GM12801 (cell line): ENCODE measurements around the gene KCNQ1.

Experiments
- TF ChIP-seq, protein P1 (sequence below): IDR thresholded peaks from one replicate; pipeline ENCODE4 v1.5.1; 2011; ENCODE audit warnings: control low read depth; ENCODE audit not compliant: insufficient read length; ENCODE audit errors: extremely low read depth

Gene KCNQ1

DNA sequence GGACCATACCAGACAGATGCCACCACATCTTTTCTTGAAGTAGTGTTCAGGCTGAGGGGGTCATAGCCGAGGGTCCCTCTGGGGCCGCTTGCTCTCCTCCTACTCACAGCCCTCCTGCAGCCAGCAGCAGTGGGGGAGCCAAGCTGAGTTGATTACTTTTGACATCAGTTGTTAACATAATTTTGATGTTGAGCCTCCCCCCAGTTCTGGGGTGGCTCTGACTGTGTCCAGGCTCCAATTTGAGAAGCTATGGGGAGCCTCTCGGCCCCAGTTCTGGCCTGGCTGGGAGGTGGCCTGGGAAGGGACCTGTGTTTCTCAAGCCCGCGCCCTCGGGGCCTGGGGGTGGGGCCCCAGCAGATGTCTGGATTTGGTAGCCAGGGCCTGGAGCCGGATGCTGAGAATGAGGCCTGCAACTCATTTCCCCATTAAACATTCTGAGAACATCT is 207.0 kb downstream of the KCNQ1 start:
- TF ChIP-seq, protein P1, sequence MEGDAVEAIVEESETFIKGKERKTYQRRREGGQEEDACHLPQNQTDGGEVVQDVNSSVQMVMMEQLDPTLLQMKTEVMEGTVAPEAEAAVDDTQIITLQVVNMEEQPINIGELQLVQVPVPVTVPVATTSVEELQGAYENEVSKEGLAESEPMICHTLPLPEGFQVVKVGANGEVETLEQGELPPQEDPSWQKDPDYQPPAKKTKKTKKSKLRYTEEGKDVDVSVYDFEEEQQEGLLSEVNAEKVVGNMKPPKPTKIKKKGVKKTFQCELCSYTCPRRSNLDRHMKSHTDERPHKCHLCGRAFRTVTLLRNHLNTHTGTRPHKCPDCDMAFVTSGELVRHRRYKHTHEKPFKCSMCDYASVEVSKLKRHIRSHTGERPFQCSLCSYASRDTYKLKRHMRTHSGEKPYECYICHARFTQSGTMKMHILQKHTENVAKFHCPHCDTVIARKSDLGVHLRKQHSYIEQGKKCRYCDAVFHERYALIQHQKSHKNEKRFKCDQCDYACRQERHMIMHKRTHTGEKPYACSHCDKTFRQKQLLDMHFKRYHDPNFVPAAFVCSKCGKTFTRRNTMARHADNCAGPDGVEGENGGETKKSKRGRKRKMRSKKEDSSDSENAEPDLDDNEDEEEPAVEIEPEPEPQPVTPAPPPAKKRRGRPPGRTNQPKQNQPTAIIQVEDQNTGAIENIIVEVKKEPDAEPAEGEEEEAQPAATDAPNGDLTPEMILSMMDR: no peak

DNA sequence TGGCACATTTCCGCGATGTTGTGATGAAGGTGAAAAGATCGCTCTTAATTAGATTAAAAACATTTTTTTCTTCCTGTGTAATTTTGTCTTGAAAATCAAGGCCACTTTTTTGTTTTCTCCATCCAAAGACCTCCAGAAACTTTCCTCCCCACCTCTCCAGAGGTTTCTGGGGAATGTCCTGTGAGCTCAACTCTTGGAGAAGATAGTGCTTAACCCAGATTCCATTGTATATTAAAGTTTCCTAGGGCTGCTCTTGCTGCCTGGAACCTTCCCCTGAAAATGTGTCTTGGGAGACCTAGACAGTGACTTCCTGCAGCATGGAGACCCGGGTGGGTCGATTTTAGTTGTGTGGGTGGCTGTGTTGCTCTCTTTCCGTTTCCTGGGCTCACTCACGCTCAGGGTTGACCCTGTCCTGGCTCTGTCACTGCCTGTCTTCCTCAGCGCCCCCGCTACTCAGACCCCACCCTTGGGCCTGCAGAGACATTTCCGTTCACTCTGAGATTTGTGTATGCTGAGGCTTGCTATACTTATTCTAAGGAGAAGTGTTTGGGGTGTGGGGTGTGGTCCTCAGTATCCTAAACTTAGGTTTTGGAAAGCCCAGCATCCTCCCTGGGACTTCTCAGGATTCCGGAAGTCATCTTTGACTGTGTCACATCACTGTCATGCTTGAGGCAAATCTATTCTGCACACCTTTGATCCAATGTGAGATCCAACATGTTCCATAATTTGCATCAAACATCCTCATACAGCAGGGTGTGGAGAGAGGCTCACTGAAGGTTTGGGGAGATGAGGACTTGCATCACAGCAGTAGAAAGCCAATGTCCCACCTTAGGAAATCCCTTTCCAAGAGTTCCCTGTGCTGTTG is 207.8 kb downstream of the KCNQ1 start:
- TF ChIP-seq, protein P1: no peak

DNA sequence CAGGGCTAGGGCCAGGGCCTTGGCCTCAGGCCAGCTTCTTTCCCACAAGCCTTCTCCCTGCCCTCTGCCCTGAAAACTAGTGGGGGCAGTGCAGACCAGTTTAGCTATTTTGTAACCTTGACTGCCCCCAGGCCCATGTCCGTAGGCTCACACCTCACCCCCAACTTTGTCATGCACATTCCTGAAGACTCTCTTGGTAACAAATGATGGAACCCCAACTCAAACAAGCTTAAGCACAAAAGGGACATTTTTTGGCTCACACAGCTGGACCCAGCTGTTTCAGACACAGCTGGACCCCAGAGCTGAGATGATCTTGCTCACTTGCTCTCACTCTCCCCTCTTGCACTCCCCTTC is 208.4 kb downstream of the KCNQ1 start:
- TF ChIP-seq, protein P1: no peak

DNA sequence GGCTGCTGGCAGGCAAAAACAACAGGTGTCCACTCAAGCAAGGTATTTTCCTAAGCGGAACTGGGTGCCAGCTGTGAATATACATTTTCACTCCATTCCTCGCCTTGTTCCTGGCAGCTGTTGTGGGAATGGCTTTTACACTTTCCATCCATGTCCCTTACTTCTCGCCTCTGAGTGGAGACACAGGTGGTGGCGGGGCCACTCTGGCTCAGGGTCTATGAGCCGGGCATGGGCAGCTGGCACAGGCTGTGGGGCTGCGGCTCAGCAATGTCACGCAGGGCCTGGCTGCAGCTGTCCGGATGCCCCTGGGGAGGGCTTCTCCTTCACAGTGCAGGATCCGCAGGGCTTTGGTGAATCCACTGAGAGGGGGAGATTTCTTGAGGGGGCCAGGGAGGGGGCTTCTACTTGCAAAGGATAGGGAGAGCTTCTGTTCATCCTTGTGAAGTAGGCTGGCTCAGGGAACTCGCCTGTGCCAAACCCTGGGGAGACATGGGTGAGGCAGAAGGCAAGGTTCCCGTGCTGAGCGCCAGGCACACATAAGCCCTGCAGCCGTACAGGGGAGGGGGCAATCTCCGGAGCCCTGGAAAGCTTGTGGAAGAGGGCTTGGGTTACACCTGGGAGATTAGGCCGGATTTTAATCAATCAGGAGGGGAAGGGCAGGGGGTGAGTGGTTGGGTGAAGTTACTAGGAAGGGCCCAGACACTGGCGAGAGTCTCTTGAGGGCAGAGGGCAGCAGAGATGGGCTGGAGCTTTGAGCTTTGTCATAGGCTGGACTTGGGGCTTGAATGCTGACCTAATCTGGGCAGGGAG is 209.3 kb downstream of the KCNQ1 start:
- TF ChIP-seq, protein P1: no peak

DNA sequence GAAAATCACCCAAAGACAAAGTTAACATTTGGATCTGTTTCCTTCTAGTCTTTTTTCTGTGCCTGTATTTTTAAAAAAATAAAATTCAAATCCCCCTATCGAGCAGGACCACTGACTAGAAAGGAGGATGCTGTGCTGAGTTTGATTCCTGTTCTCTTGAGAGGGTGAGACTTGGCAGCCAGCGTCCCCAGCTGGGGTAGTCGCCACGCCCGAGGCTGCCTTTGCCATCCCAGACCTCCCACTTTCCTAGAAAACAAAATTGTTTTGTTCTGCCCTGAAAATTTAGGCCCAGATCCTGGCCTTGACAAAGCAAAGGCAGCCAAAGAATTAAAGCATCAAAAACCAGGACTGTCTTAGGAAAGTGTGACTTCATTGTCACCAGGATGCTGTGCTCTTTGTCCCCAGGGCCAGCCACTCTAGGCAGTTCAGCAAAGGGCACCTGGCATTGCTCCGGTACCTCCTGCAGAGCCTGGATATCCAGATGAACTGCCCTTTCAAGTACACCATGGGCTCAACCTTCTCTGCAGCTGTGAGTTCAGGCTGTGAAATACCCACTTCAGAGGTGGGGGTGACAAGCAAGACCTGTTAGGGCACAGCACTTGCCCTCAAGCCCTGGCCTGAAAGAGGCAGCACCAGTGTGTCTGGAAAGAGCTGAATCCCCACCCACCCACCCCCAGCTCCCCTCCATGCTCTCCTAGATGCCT is 210.4 kb downstream of the KCNQ1 start:
- TF ChIP-seq, protein P1: no peak

DNA sequence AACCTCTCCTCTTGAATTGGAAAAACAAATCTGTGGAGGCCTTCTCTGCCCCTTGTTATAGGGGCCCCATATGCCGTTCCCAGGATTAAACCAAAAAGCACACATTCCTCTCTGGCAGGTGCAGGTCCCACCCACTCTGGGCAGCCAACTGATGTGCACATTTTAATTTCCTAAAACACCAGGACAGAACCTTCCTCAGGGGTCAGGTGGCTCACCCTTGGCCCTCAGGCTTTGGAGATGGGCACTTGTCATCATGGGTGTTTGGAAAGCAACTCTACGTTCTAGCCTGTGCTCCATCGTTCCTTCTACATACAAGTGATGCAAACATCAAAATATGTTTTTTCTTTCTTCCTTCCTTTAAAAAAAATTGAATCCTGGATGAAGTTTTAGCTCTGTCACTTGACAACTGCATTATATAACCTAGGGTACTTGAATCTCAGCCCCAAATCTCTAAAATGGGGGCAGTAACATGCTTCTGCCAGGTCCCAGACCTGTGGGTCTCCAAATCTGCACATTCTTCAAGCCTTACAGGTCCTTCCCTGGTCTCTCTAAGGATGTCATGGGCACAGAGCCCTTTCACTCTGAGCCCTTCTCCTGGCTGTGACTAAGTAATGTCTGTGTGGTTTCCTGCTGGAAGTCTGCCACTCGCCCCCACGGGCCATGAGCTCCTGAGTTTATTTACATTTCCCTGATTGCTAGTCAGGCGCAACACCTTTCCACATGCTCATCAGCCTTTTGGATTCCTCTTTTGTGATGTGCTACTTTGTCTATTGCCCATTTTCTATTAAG is 211.2 kb downstream of the KCNQ1 start:
- TF ChIP-seq, protein P1: no peak

DNA sequence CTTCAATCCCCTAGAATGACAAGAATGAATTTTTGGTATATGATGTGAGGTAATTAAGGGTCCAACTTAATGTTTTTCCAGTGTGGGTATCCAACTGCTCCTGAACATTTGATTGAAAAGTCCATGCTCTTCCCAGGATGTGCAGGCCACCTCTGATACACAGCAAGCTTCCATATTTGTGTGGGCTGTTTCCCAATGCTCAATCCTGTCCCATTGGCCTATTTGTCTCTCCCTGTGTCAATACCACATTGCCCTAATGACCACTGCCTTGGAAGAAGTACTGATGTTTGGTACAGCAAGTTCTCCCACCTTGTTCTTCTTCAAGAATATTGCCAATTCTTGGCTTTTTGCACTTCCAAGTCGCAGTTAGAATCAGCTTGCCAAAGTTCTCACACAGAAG is 212.1 kb downstream of the KCNQ1 start:
- TF ChIP-seq, protein P1: no peak
